ENCODE measurements around the gene TNFAIP8L1. TPM values are rescaled to one million over a fixed set of nuclear protein-coding genes. Genes with fewer than 3 reads are reported as not detected.

The TNFAIP8L1 gene
- total and polyA plus RNA-seq, 2 of the 8 experiments (the other 6 are each of a cell fraction or from before 2014, with no cell fraction given) = 3.2 to 6.1 TPM

DNA sequence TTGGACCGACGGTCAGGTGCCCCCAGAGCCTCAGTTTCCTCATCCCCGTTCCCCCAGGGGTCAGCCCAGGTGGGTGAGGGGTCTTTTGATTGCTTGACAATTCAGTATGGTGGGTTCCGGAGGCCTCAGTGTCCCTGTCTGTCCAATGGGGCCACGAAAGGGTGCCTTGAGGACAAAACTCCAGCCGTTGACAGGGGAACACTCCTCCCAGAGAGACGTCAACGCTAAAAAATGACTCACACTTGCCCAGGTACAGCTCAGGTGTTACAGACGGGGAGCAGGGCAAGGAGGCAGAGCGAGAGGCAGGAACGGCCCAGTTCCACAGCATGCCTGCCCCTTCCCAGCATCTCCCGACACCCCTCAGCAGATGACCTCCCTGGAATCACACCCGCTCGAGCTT lies 1.8 kb downstream of the TNFAIP8L1 start (continued):
- TF ChIP-seq SIRT6 (IDR thresholded peaks at IDR 0.05; ENCODE audit: low read length) = no peak
- TF ChIP-seq GTF2F1 (IDR thresholded peaks at IDR 0.05; ENCODE audit: borderline replicate concordance, low read depth, low read length) = no peak
- no peak for TF ChIP-seq POLR2A (IDR thresholded peaks at IDR 0.05; ENCODE audit: control extremely low read depth in 1 of 2, low read depth in 2 of 2, low read length in 2 of 2)
- no peak for TF ChIP-seq FOSL1 (IDR thresholded peaks at IDR 0.05; ENCODE audit: insufficient read depth, low read depth, low read length)
- no peak for TF ChIP-seq CEBPB (IDR thresholded peaks at IDR 0.05; ENCODE audit: low read depth, low read length)
- TF ChIP-seq POLR2AphosphoS5 (IDR thresholded peaks at IDR 0.05; ENCODE audit: low read depth, low read length) = no peak
